HG03575 (cell line): ENCODE measurements around the gene SHISA7.
A peak's percentile ranks its signal among the peaks of the same experiment; 100 is the strongest.

Experiments used
- ATAC-seq: cut with Tn5 transposase; IDR thresholded peaks from one replicate; pipeline ENCODE4 v1.9.1; 2021; ENCODE audit not compliant: unreplicated experiment, insufficient number of reproducible peaks, low FRiP score; ENCODE audit errors: extremely low read depth

Gene SHISA7

DNA sequence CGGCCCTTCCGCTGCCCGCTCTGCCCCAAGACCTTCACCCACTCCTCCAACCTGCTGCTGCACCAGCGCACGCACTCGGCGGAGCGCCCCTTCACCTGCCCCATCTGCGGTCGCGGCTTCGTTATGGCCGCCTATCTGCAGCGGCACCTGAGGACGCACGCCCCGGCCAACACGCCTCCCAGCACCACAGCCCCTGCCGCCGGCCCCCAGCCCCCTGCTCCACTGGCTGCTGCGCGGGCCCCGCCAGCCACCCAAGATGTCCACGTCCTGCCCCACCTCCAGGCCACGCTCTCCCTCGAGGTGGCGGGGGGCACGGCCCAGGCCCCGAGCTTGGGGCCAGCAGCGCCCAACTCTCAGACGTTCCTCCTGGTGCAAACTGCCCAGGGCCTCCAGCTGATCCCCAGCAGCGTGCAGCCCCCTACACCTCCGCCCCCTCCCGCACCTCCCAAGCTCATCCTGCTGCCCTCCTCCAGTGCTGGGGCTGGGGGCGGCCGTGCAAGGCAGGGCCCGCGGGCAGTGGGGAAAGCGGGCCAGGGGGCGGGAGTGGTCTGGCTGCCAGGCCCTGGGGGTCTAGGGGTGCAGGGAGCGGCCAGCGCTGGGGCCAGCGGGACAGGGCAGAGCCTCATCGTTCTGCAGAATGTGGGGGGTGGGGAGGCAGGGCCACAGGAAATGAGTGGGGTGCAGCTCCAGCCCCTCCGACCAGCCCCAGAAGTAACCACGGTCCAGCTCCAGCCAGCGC lies 40.0 kb upstream of the SHISA7 start:
- ATAC-seq = no peak

DNA sequence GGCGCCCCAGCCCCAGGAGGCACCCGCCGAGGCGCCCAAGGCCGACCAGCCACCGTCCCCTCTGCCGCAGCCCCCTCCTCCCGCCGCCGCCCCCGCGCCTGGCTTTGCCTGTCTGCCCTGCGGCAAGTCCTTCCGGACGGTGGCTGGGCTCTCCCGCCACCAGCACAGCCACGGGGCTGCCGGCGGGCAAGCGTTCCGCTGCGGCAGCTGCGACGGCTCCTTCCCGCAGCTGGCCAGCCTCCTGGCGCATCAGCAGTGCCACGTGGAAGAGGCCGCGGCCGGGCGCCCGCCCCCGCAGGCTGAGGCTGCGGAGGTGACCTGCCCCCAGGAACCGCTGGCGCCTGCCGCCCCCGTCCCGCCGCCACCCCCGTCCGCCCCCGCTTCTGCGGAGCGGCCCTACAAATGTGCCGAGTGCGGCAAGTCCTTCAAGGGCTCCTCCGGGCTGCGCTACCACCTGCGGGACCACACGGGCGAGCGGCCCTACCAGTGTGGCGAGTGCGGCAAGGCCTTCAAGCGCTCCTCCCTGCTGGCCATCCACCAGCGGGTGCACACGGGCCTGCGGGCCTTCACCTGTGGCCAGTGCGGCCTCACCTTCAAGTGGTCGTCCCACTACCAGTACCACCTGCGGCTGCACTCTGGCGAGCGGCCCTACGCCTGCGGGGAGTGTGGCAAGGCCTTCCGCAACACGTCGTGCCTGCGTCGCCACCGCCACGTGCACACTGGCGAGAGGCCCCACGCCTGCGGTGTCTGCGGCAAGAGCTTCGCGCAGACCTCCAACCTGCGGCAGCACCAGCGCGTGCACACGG lies 39.3 kb upstream of the SHISA7 start:
- no peak for ATAC-seq

GRCh38 chr19:55481794-55482155 lies 38.7 kb upstream of the SHISA7 start:
- no peak for ATAC-seq

DNA sequence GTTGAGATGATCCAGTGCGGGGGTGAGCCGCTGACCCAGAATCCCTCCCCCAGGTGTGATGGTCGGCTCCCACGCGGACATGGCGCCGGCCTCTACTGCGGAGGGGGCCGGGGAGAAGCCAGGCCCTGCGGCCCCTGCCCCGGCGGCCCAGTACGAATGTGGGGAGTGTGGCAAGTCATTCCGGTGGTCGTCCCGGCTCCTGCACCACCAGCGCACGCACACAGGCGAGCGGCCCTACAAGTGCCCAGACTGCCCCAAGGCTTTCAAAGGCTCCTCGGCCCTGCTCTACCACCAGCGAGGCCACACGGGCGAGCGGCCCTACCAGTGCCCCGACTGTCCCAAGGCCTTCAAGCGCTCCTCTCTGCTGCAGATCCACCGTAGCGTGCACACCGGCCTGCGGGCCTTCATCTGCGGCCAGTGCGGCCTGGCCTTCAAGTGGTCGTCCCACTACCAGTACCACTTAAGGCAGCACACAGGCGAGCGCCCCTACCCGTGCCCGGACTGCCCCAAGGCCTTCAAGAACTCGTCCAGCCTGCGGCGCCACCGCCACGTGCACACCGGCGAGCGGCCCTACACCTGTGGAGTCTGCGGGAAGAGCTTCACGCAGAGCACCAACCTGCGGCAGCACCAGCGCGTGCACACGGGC lies 38.2 kb upstream of the SHISA7 start:
- no peak for ATAC-seq

DNA sequence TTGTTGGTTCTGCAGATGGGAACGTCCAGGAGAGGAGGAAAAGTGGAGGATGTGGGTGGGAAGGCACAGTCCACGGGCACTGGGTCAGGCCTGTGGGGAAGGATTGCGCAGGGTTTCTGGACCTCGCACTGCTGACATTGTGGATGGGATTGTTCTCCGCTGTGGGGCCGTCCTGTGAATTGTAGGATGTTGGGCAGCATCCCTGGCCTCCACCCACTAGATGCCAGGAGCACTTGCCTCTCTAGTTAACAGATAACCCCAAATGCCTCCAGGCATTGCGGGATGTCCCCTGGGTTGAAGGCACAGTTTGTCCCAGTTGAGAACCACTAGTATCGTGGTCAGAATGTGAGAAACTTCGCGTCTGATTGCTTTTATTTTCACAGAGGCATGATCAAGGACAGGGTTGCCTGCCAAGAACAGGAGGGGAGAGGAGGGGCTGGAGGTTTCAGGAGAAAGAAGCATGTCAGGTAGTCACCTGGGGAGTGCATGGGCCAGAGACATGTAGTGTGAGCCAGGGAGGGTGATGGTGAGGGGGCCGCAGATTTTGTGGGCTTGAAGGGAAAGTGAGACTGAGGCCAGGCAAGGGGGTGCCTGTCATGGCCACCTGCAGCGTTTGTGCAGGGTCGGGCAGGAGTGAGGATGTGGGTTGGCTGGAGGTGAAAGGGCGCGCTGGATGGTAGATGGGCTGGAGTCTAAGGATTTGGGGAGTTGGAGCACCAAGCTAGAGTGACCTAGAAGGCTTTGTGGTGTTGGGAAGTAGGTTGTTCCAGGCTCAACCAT lies 36.5 kb upstream of the SHISA7 start:
- no peak for ATAC-seq

DNA sequence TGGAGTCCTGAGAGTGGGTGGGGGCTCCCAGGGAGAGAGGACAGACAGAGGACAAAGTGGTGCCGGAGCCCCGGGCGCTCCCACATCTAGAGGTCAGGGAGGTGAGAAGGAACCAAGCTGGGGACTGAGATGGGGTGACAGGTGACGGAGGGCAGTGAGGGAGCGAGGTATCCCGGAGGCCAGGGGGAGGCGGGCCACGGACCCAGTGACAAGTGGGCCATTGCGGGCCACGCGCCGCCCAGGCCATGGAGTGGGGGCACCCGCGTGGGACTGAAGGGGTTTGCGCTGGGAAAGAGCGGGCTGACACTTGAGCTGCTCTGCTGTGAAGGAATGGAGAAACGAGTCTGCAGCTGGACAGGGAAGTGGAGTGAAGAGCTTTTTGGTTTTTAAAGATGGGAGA lies 35.9 kb upstream of the SHISA7 start:
- no peak for ATAC-seq

DNA sequence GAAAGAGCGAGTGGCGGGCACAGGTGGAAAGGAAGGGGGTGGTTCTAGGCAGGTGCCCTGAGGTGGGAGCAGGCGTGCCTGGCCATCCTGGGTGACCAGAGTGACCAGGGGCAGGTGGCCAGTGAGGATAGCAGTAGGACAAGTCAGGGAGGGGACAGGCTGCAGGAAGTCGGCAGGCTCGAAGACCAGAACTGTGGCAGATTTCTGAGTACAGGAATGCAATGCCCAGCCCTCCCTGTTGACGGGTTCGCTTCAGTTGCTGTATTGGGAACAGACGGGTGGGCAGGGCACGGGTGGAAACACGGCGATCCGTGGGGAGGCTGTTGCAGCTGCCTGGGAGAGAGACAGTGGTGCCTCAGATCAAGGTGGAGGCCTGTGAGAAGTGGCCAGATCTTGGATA lies 35.3 kb upstream of the SHISA7 start:
- no peak for ATAC-seq

- ATAC-seq = no peak
These were observed 34.8 kb upstream of the SHISA7 start for GRCh38 chr19:55477905-55478304.

DNA sequence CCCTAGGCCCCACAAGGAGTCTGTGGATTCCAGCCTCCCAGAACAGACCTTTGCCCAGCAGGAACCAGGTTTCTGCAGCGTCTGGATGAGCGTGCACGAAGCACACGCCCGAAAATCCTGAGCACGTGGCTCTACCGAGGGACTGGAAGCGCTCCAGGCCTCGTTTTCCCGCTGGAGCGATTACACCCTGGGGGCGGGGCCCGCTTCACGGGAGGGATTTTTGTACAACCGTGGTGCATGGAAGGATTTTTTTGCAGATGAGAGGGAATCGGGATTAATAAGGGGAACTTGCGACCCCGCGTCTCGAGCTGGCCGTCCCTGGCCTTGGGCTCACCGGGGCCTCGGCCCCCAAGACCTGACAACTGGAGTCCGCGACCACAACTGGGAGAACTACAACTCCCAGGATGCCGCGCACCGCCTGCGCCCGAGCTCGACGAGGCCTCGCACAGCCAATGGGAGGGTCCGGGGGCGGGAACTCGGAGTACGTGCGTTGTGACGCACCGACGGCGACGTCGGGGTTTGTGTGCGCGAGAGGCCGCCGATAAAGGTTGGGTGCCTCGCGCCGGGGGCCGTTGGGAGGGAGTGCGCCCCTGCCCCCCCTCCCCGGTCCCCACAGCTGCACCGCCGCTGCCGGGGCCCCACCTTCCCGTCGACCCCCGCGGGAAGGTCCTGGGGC lies 33.1 kb upstream of the SHISA7 start, which contains the start of gene ZNF628:
TSS of gene ZNF628 (plus strand) at position 518 of the 676 bp plus-strand sequence. CDS start 3,294 bp downstream, outside the sequence.
- peak; percentile 33 for ATAC-seq

DNA sequence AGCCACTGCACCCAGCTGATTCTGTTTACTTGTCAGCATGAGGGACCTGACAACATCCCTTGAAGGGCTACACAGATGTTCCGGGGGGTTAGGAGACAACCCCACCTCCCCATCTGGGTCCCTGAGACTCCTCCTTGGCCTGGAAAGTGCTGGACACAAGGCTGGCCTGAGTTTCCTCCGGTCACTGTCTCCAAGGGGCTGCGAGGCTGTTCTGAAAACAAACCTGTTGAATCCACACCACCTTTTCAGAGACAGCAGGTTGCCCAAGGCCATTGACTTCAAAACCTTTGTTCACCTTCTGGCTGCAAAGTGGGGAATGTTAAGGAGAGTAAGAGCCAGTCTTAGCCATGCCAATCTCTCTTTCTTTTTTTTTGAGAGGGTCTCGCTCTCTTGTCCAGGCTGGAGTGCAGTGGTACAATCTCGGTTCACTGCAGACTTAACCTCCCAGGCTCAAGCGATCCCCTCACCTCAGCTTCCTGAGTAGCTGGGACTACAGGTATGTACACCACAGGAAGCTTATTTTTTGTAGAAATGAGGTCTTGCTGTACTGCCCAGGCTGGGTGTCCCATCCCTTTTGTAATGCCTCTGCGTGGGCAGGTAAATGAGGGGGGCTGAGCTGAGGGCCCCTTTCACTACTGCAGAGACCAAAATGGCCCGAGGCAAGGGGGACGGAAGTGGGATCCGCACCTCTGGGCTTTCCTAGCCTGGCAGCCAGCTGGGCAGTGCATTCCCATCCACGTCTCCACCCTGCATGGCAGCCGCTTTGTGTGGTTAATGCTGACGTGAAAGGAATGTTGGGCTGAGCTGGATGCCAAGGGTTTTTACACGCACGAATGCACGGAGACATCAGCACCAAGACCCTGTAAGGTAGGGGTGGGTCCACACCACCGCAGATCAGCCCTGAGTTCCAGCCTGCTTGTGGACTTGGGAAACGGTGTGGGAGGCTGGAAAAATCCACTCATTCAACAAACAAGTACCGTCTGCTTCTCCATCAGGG lies 31.5 kb upstream of the SHISA7 start:
- no peak for ATAC-seq

DNA sequence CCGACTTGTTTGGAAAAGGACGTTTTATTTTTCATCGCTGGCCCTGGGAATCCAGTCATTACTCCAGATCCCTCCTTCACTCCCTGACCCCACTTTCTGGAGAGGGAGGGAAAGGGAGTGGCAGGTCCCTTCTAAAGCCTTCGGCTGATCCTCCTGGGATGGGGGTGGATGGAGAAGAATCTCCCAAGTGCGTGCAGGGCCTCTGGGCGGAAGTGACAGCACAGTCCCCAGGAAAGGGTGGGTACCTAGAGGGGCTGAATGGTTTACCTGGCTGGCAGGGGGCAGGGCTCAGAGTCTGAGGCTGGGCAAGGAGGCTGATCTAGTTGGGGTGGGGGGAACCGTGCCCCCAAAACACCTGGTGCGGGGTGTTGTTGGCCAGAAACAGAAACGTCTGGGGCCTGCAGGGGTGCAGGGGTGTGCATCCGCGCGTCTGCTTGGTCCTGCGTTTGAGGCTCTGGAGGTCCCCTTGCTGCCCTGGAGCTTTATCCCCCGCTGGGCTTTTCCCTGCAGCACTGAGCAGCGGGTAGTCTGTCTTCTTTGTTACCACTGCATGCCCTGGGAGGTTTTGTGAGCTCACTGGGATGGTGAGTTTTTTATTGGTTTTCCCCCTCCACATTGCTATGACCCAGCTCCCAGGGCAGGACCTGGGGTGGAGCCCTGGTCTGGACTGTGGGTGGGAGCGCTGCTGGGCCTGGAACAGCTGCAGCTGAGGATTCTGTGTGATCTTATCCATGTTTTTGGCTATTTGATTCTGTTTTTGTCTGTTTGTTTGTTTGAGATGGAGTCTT lies 30.3 kb upstream of the SHISA7 start:
- ATAC-seq = no peak

- ATAC-seq = no peak
These were observed 29.4 kb upstream of the SHISA7 start for GRCh38 chr19:55472463-55472862.

DNA sequence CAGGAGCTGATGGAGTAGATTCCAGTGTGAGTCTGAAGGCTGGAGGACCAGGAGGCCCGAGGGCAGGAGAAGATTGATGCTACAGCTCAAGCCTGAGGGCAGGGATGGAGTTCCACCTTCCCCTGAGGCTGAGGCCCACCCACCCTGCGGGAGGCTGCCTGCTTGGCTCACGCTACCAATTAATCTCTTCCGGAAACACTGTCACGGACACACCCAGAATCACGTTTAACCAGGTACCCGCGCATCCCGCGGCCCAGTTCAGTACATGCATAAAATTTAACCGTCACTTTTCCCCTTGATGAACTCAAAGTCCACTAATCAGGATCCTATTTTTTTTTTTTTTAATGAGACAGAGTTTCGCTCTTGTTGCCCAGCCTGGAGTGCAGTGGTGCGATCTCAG lies 28.2 kb upstream of the SHISA7 start:
- no peak for ATAC-seq

GRCh38 chr19:55468054-55468393 lies 24.9 kb upstream of the SHISA7 start:
- no peak for ATAC-seq

DNA sequence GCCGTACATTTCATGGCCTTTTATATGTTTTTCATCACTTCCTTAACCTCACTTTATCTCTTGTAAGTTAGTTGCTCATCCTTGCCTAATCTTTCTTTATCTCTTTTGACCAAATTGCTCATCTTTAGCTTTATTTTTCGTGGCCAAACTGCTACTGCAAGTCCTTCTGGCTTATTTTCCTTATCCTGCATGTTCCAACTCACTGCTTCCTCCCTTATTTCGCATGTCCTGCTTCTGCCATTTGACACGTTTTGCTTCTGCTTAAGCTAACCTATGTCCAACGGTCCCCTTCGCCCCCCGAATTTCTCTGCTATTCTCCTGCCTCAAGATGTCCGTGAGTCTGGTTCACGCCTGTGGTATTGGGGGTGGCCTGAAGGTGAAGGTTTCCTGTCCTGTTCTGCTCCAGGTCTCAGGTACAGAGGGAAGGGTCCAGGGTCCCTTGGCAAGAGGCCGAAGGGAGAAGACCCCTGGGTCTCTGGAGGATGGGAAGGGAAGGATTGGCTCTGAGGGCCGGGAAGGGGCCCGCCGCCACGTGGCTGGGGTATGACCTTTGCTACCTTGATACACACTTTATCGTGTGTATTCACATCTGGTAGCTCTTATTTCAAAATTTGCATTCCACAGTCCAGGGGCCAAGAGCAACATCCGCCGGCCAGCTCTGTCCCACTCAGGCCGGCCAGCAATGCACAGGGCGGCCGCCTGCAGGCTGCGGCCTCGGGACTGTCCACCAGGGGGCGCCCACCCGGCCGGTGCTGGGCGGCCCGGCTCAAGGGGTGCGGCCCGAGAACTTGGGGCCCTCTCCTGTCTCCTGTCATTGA lies 24.3 kb upstream of the SHISA7 start:
- ATAC-seq = no peak

DNA sequence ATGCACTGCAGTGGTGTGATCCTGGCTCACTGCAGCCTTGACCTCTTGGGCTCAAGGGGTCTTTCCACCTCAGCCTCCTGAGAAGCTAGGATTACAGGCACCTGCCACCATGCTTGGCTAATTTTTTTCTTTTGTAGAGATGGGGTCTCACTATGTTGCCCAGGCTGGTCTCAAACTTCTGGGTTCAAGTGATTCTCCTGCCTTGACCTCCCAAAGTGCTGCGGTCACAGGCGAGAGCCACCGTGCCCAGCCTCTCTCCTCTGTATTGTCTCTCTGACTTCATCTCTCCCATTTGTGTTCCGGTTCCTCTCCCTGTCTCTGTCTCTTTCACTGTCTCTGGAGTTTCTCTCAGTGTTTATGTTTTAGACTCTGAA lies 23.1 kb upstream of the SHISA7 start:
- ATAC-seq = no peak
